GM12878 (cell line): ENCODE results near the gene FAM229B. TPM values are rescaled to one million over a fixed set of nuclear protein-coding genes. Genes with fewer than 3 reads are reported as not detected.

ENCODE experiments used
- ATAC-seq: fragments of 200-7000 bp; cut with Tn5 transposase; 3 replicates; pipeline ENCODE4 v1.9.1; 2020; ENCODE audit warnings: mild to moderate bottlenecking, moderate library complexity
- BruUV-seq: library from RNA; stranded (reverse); fragments of 400-500 nt; replicated peaks from 2 replicates; lab custom pipeline; 2021; lab: Mats Ljungman, UMichigan
- CTCF ChIA-PET: fragments of 300-600 bp; sonication (Branson Sonifier 250); formaldehyde crosslinking; extraction: SDS; loops from one replicate; lab custom pipeline; 2021; ENCODE audit warnings: inconsistent platforms; lab: Yijun Ruan, JAX
- POLR2A ChIA-PET: fragments of 350-600 bp; formaldehyde crosslinking; extraction: SDS; loops from one replicate; lab custom pipeline; 2021; ENCODE audit warnings: inconsistent platforms; lab: Charles Lee
- RAD21 ChIA-PET: fragments of 300-600 bp; sonication (Branson Sonifier 250); formaldehyde crosslinking; loops from one replicate; lab custom pipeline; 2023; ENCODE audit warnings: antibody characterized with exemption; ENCODE audit not compliant: unreplicated experiment; lab: Charles Lee
- SMC1A ChIA-PET: fragments of 300-600 bp; sonication (Branson Sonifier 250); formaldehyde crosslinking; loops from one replicate; lab custom pipeline; 2023; ENCODE audit not compliant: unreplicated experiment, uncharacterized antibody; lab: Charles Lee
- DNase-seq: peaks from one replicate; pipeline ENCODE4 v3.0.0-alpha.2; 2011; ENCODE audit warnings: low read depth, low spot score
- FAIRE-seq: peaks from 3 replicates; lab custom pipeline; 2011; peaks lifted over from hg19 to GRCh38; lab: Jason Lieb, UNC
- H2AFZ ChIP-seq: 2 replicates; pipeline ENCODE4 v1.6.0; 2011; ENCODE audit warnings: low read depth, low read length, control low read depth; ENCODE audit not compliant: control insufficient read depth
- H3K27ac ChIP-seq: 2 replicates; pipeline ENCODE4 v1.5.1; 2011; ENCODE audit warnings: control low read depth; ENCODE audit not compliant: control insufficient read depth, insufficient read depth
- H3K27me3 ChIP-seq, 2 experiments: replicated peaks in 1 of 2; 2 replicates each; pipeline versions ENCODE4 v1.6.0 to v1.6.1; 2011; ENCODE audit warnings: low read length in 1 of 2; ENCODE audit not compliant: control insufficient read depth in 2 of 2, insufficient read depth in 2 of 2
- H3K36me3 ChIP-seq, 2 experiments: 2 replicates each; pipeline ENCODE4 v1.5.1; 2011; ENCODE audit warnings: low read length in 1 of 2; ENCODE audit not compliant: control insufficient read depth in 2 of 2, insufficient read depth in 2 of 2
- H3K4me1 ChIP-seq: 2 replicates; pipeline ENCODE4 v1.6.1; 2011; ENCODE audit warnings: mild to moderate bottlenecking, low read length, moderate library complexity, mixed read lengths; ENCODE audit not compliant: control insufficient read depth, insufficient read depth
- H3K4me2 ChIP-seq: 2 replicates; pipeline ENCODE4 v1.6.0; 2011; ENCODE audit warnings: control low read depth; ENCODE audit not compliant: control insufficient read depth, insufficient read depth
- H3K4me3 ChIP-seq: fragments of 200-600 bp; sonication (generic); 2 replicates; pipeline ENCODE4 v1.5.1; 2016
- H3K79me2 ChIP-seq: 2 replicates; pipeline ENCODE4 v1.6.0; 2011; ENCODE audit warnings: low read length; ENCODE audit not compliant: control insufficient read depth, insufficient read depth
- H3K9ac ChIP-seq: 2 replicates; pipeline ENCODE4 v1.8.0; 2011; ENCODE audit warnings: low read length, control low read depth, mixed read lengths; ENCODE audit not compliant: control insufficient read depth, insufficient read depth
- H3K9me3 ChIP-seq: replicated peaks from 3 replicates; pipeline ENCODE4 v1.5.1; 2011; ENCODE audit warnings: mild to moderate bottlenecking, low read length; ENCODE audit not compliant: control insufficient read depth, insufficient read depth
- H4K20me1 ChIP-seq: 2 replicates; pipeline ENCODE4 v1.6.0; 2011; ENCODE audit not compliant: control insufficient read depth, insufficient read depth
- BCL11A ChIP-seq: IDR thresholded peaks from 2 replicates; pipeline ENCODE4 v1.6.1; 2011; ENCODE audit warnings: low read depth, low read length
- BRCA1 ChIP-seq: IDR thresholded peaks from 2 replicates; pipeline ENCODE4 v1.6.1; 2011; ENCODE audit warnings: low read depth, low read length, improper control_type of control experiment
- JUND ChIP-seq: IDR thresholded peaks from 2 replicates; pipeline ENCODE4 v1.6.1; 2012; ENCODE audit warnings: low read depth, mild to moderate bottlenecking, low read length, improper control_type of control experiment, moderate library complexity
- SIN3A ChIP-seq: IDR thresholded peaks from 2 replicates; pipeline ENCODE4 v1.6.1; 2012; ENCODE audit warnings: low read depth, low read length, improper control_type of control experiment
- ZNF384 ChIP-seq: IDR thresholded peaks from 2 replicates; pipeline ENCODE4 v1.6.1; 2012; ENCODE audit warnings: low read depth, mild to moderate bottlenecking, low read length, improper control_type of control experiment, borderline replicate concordance
- ZNF622 ChIP-seq: fragments of 450-650 bp; IDR thresholded peaks from 2 replicates; pipeline ENCODE4 v1.6.1; 2017; ENCODE audit warnings: mild to moderate bottlenecking, inconsistent platforms
- WGBS: methylation state at CpG from one replicate; pipeline ENCODE4 v1.1.6; 2016; ENCODE audit warnings: low lambda C conversion rate; ENCODE audit not compliant: insufficient replicate concordance, insufficient coverage; ENCODE audit errors: missing lambda C conversion rate; 5-methylcytosine and 5-hydroxymethylcytosine counted together
- in situ Hi-C: fragments of 300-500 bp; cut with MboI; formaldehyde crosslinking; loops from 9 replicates; pipeline ENCODE4 v1.14.3; 2018; ENCODE audit warnings: mixed read lengths
- intact Hi-C: fragments of 100-400 bp; cut with micrococcal nuclease; formaldehyde crosslinking; loops from one replicate; pipeline ENCODE4 v1.14.2; 2022; ENCODE audit not compliant: unreplicated experiment
- polyA plus RNA-seq, 11 experiments: library from polyadenylated mRNA; depleted of rRNA in 4 of 11; unstranded in 6 of 11; stranded (reverse) in 5 of 11; fragments of >200 nt; fragmentation: Nextera tagmentation in 4 of 11; fragmentation: Illumina TruSeq in 1 of 11; extraction: Ambion mirVana in 4 of 11; extraction: Trizol in 1 of 11; gene quantifications; 1 replicate in 1 of 11; 2 replicates in 10 of 11; pipeline versions ENCODE4 v1.2.1 to v1.2.3, GENCODE V29; 2011 to 2016; ENCODE audit warnings: inconsistent platforms in 2 of 11, missing spikeins in 2 of 11, low read depth in 1 of 11
- total RNA-seq, 4 experiments: library from RNA; depleted of rRNA in 3 of 4; stranded (reverse); fragments of >200 nt in 3 of 4; fragmentation: Illumina TruSeq in 1 of 4; extraction: Trizol in 1 of 4; gene quantifications; 2 replicates each; pipeline versions ENCODE4 v1.2.1 to v1.2.3, GENCODE V29; 2013 to 2021
- TF ChIP-seq, protein P1 (sequence below): IDR thresholded peaks from 2 replicates; pipeline ENCODE4 v1.6.1; 2011; ENCODE audit warnings: low read depth, low read length, improper control_type of control experiment, borderline replicate concordance

FAM229B gene
- total and polyA plus RNA-seq, 10 of the 15 experiments (the other 5 are each of a cell fraction or from before 2014, with no cell fraction given): 0.82 to 5.7 (median 3.1) TPM

DNA sequence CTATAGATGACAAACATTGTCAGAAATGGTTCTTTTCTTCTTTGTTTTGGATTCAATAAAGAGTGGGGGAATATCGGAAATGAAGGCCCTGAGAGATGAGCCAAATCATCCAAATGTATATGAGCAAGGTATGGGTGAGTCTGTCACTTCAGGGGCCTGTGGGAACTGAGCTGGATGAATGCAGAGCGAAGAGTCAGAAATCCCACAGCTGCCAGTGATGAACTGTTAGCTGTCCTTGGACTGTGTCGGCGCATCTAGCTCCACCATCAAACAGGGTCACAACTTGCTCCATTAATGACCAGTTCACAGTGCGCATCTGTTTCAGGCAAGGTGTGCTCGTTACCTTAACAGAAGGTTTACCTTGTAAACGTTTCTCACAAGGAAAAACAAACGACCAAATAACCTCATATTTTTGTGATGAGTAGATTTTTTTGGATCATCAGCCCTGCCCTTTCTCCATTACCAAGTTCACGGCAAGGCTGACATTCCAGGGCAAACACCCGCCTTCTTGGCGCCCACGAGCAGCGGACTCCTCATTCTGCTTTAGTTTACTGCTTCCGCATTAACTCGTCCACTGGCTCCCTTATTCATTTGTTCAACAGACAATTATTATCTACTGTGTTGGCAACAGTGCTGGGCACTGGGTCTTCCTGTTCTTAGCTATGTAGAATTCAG, 48.5 kb upstream of the FAM229B start:
- in situ Hi-C loops (no loop called here), intact Hi-C loops (no loop called here)
- POLR2A ChIA-PET: interaction anchor here (0.8 to 0.9 kb wide), 2 partner anchors 32 to 780 kb away, joined by 3 read pairs; a partner anchor contains a TSS
- DNase-seq (no peak), ATAC-seq (no peak), FAIRE-seq (no peak)
- CTCF ChIA-PET: interaction anchor here (1.0 to 9.4 kb wide), 7 partner anchors 10 to 780 kb away, joined by 3 to 96 read pairs (median 55); a partner anchor contains a TSS
- no peak for TF ChIP-seq ZNF384
- no peak for TF ChIP-seq ZNF622
- no peak for TF ChIP-seq JUND
- no peak for TF ChIP-seq BRCA1
- no peak for TF ChIP-seq SIN3A
- TF ChIP-seq BCL11A: no peak
- TF ChIP-seq, protein P1, sequence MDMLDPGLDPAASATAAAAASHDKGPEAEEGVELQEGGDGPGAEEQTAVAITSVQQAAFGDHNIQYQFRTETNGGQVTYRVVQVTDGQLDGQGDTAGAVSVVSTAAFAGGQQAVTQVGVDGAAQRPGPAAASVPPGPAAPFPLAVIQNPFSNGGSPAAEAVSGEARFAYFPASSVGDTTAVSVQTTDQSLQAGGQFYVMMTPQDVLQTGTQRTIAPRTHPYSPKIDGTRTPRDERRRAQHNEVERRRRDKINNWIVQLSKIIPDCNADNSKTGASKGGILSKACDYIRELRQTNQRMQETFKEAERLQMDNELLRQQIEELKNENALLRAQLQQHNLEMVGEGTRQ: no peak
- H3K79me2 ChIP-seq: no peaks in the 10 kb centered on the region
- no peaks in the 10 kb centered on the region for H3K4me1 ChIP-seq
- RAD21 ChIA-PET: interaction anchor here (0.8 kb wide), 1 partner anchor 314 kb away, joined by 3 read pairs; no protein-coding TSS in a partner anchor
- 57% methylated on average over 15 of the region's 15 CpGs for WGBS
- no peak overlapping the region for H3K4me3 ChIP-seq
- H3K27me3 ChIP-seq: no peaks in the 10 kb centered on the region
- SMC1A ChIA-PET: interaction anchor here (0.7 to 6.6 kb wide), 8 partner anchors 8 to 329 kb away, joined by 3 to 53 read pairs (median 3); no protein-coding TSS in a partner anchor
- no peak overlapping the region for H3K9ac ChIP-seq
- no peaks in the 10 kb centered on the region for H4K20me1 ChIP-seq
- H3K36me3 ChIP-seq: no peaks in the 10 kb centered on the region
- H3K27ac ChIP-seq: no peak overlapping the region
- BruUV-seq: no TSS peak
- H3K9me3 ChIP-seq: no peaks in the 10 kb centered on the region
- H3K4me2 ChIP-seq: no peak overlapping the region
- H2AFZ ChIP-seq: no peak overlapping the region
